DND-41 (cell line): ENCODE data around the gene SLC30A7.

Experiments
- EZH2 ChIP-seq: IDR thresholded peaks from 3 replicates; pipeline ENCODE4 v1.6.1; 2012; ENCODE audit warnings: borderline replicate concordance, low read depth, mild to moderate bottlenecking, moderate library complexity, low read length, inconsistent platforms; ENCODE audit not compliant: severe bottlenecking
- TF ChIP-seq, protein P1 (sequence below): IDR thresholded peaks from 2 replicates; pipeline ENCODE4 v1.5.1; 2012; ENCODE audit warnings: borderline replicate concordance, low read length, moderate library complexity, mild to moderate bottlenecking; ENCODE audit not compliant: poor library complexity, severe bottlenecking; ENCODE audit errors: extremely low read depth

DNA sequence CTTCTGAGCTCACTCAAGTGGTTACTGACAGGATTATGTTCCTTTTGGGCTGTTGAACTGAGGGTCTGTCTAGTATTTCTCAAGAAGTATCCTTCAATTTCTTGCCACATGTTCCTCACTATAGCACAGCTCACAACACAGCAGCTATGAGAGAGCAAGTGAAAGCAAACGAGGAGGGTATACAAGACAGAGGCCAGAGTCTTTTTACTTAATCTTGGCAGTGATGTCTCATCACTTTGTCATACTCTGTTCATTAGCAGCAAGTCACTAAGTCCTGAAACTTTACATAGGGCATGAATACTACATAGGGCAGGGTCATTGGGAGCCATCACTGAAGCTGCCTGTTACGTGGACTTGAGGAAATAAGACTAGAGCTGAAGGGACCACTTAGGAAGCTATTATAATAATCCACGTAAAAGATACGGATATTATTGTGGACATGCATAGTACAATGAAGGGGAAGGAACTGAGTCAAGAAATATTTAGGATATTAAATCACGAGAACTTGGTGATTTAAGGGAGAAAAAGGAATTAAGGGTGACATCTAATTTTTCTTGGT is 63.7 kb downstream of the SLC30A7 start:
- no peak for TF ChIP-seq EZH2
- TF ChIP-seq, protein P1, sequence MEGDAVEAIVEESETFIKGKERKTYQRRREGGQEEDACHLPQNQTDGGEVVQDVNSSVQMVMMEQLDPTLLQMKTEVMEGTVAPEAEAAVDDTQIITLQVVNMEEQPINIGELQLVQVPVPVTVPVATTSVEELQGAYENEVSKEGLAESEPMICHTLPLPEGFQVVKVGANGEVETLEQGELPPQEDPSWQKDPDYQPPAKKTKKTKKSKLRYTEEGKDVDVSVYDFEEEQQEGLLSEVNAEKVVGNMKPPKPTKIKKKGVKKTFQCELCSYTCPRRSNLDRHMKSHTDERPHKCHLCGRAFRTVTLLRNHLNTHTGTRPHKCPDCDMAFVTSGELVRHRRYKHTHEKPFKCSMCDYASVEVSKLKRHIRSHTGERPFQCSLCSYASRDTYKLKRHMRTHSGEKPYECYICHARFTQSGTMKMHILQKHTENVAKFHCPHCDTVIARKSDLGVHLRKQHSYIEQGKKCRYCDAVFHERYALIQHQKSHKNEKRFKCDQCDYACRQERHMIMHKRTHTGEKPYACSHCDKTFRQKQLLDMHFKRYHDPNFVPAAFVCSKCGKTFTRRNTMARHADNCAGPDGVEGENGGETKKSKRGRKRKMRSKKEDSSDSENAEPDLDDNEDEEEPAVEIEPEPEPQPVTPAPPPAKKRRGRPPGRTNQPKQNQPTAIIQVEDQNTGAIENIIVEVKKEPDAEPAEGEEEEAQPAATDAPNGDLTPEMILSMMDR: no peak
